ENCODE results near the gene ADAMTSL1.

Gene ADAMTSL1

DNA sequence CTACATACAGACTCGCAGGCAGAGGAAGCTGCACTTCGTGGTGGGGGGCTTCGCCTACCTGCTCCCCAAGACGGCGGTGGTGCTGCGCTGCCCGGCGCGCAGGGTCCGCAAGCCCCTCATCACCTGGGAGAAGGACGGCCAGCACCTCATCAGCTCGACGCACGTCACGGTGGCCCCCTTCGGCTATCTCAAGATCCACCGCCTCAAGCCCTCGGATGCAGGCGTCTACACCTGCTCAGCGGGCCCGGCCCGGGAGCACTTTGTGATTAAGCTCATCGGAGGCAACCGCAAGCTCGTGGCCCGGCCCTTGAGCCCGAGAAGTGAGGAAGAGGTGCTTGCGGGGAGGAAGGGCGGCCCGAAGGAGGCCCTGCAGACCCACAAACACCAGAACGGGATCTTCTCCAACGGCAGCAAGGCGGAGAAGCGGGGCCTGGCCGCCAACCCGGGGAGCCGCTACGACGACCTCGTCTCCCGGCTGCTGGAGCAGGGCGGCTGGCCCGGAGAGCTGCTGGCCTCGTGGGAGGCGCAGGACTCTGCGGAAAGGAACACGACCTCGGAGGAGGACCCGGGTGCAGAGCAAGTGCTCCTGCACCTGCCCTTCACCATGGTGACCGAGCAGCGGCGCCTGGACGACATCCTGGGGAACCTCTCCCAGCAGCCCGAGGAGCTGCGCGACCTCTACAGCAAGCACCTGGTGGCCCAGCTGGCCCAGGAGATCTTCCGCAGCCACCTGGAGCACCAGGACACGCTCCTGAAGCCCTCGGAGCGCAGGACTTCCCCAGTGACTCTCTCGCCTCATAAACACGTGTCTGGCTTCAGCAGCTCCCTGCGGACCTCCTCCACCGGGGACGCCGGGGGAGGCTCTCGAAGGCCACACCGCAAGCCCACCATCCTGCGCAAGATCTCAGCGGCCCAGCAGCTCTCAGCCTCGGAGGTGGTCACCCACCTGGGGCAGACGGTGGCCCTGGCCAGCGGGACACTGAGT is 303.2 kb downstream of the ADAMTSL1 start:
- no peak overlapping the region for H3K4me3 ChIP-seq (ENCODE audit: low read depth, low read length)
- no peak for DNase-seq (ENCODE audit: low read depth)
- no peak for TF ChIP-seq CTCF (IDR thresholded peaks at IDR 0.05; ENCODE audit: low read depth, low read length, missing control alignments)

GRCh38 chr9:18778147-18778546 is 304.2 kb downstream of the ADAMTSL1 start:
- no peak for DNase-seq (ENCODE audit: low read depth)
- no peak for TF ChIP-seq CTCF (IDR thresholded peaks at IDR 0.05; ENCODE audit: low read depth, low read length, missing control alignments)
- H3K4me3 ChIP-seq (ENCODE audit: low read depth, low read length) = no peak overlapping the region

DNA sequence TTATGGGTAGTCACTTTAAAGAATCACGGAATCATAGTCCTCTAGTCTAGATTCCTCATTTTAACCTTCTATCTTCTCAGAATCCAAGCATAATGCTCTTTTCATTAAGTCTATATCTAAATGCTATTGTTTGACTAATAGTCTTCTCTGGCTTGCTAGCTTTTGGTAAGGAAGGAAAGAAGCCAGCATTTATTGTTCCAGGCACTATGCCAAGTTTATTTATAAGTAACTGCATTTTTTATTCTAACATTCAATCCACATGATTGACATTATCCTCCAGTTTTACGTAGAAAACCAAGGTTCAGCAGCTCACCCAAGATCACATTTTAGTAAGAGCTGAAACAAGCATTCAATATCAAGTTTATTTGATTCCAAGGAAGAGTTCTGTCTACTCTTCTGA is 304.9 kb downstream of the ADAMTSL1 start:
- no peak for TF ChIP-seq CTCF (IDR thresholded peaks at IDR 0.05; ENCODE audit: low read depth, low read length, missing control alignments)
- no peak overlapping the region for H3K4me3 ChIP-seq (ENCODE audit: low read depth, low read length)
- no peak for DNase-seq (ENCODE audit: low read depth)

GRCh38 chr9:18783909-18784308 is 310.0 kb downstream of the ADAMTSL1 start:
- no peak for TF ChIP-seq CTCF (IDR thresholded peaks at IDR 0.05; ENCODE audit: low read depth, low read length, missing control alignments)
- no peak overlapping the region for H3K4me3 ChIP-seq (ENCODE audit: low read depth, low read length)
- DNase-seq (ENCODE audit: low read depth) = no peak

DNA sequence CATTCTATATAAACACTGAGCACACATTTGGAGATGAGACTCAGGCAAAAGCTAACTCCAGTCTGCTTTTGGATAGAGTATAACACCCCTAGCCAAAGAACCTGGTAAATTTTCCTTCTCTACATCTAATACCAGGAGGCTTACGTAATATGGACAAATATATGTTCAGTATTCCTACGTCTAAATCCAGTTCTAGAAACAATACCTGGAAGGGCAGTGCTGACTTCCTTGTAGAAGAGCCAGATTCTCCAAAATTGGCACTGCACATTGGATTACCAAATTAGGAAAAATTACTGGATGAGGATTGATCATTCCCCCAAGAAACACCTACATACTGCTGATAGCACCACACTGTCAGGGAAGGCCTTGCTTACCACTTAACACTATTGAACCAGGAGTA is 311.7 kb downstream of the ADAMTSL1 start:
- DNase-seq (ENCODE audit: low read depth) = no peak
- TF ChIP-seq CTCF (IDR thresholded peaks at IDR 0.05; ENCODE audit: low read depth, low read length, missing control alignments) = no peak
- no peak overlapping the region for H3K4me3 ChIP-seq (ENCODE audit: low read depth, low read length)

DNA sequence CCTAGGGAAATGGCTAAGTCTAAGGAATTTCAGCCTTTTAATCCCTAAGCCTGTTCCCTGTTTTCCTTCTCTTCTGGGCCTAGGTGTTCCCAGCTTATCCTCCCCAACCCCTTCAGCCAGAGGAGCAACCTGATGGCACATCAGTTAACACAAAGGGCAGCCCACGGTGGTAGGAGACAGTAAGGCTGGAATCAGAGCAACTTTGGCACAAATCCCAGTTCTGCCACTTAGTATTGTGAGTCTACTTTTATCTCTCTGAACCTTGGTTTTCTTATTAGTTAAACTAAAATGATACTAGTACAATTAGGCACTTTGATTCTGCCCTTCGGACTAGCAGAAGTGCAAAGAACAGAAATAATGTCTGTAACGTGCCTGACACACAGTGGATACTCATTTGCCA is 312.2 kb downstream of the ADAMTSL1 start:
- DNase-seq (ENCODE audit: low read depth) = no peak
- TF ChIP-seq CTCF (IDR thresholded peaks at IDR 0.05; ENCODE audit: low read depth, low read length, missing control alignments) = no peak
- no peak overlapping the region for H3K4me3 ChIP-seq (ENCODE audit: low read depth, low read length)

Data from GM12864 (cell line).